ENCODE data around the gene IKZF3.

IKZF3 gene

DNA sequence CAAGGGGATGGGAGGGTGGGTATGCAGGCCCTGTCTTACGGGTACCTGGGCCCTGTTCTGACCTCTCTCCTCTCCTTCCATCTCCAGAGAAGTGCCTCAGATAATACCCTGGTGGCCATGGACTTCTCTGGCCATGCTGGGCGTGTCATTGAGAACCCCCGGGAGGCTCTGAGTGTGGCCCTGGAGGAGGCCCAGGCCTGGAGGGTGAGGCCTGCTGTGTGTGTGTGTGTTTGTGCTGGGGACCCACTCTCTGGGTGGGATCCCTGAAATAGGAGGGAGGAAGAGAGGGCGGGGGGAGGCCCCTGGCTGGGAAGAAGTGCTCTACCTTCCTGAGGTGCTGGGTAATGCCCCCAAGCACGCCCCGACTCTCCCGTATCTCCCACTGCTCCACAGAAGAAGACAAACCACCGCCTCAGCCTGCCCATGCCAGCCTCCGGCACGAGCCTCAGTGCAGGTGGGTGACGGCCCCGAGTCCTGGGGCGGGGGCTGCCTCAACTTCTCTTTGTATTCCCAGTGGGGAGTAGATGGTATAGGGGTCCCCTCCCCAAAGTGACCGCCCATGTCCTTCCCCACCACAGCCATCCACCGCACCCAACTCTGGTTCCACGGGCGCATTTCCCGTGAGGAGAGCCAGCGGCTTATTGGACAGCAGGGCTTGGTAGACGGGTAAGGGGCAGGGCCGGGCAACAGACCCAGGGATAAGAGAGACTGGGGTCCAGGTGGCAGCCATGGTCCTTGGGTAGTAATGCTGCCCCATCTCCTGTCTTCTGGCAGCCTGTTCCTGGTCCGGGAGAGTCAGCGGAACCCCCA is 118.6 kb downstream of the IKZF3 start:
- TF ChIP-seq, protein P1, sequence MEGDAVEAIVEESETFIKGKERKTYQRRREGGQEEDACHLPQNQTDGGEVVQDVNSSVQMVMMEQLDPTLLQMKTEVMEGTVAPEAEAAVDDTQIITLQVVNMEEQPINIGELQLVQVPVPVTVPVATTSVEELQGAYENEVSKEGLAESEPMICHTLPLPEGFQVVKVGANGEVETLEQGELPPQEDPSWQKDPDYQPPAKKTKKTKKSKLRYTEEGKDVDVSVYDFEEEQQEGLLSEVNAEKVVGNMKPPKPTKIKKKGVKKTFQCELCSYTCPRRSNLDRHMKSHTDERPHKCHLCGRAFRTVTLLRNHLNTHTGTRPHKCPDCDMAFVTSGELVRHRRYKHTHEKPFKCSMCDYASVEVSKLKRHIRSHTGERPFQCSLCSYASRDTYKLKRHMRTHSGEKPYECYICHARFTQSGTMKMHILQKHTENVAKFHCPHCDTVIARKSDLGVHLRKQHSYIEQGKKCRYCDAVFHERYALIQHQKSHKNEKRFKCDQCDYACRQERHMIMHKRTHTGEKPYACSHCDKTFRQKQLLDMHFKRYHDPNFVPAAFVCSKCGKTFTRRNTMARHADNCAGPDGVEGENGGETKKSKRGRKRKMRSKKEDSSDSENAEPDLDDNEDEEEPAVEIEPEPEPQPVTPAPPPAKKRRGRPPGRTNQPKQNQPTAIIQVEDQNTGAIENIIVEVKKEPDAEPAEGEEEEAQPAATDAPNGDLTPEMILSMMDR (IDR thresholded peaks at IDR 0.05; ENCODE audit: unreplicated experiment in 3 of 3): no peak

DNA sequence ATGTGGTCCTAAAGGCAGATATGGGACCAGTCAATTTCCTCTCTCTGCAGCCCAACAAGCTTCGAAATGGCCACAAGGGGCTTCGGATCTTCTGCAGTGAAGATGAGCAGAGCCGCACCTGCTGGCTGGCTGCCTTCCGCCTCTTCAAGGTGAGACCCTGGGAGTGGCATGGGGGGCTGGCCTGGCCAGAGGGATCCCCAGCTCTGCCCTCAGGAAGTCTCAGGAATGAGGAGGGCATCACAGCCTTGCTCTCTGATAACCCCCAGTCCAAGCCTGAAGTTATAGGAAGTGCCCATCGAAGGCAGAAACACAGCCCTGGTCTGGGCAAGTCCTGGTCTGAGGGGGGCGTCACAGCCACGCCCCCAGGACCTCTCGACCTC is 119.3 kb downstream of the IKZF3 start:
- Mint-ChIP-seq H3K27me3 (ENCODE audit: low read depth) (peaks cover 33% of the 10 kb centered on the region), H3K4me3 (no peak overlapping the region), H3K36me3 (ENCODE audit: low read depth) (no peaks in the 10 kb centered on the region), H3K9me3 (no peaks in the 10 kb centered on the region), H3K4me1 (peaks cover 17% of the 10 kb centered on the region), H3K27ac (no peak overlapping the region)
- TF ChIP-seq, protein P1 (IDR thresholded peaks at IDR 0.05; ENCODE audit: unreplicated experiment in 3 of 3): no peak

More for the DNA sequence above, 118.6 kb downstream of the IKZF3 start:
- Mint-ChIP-seq H3K27me3 (ENCODE audit: low read depth) (peaks cover 26% of the 10 kb centered on the region), H3K36me3 (ENCODE audit: low read depth) (no peaks in the 10 kb centered on the region), H3K9me3 (no peaks in the 10 kb centered on the region), H3K27ac (no peak overlapping the region), H3K4me3 (no peak overlapping the region), H3K4me1 (peaks cover 10% of the 10 kb centered on the region)

DNA sequence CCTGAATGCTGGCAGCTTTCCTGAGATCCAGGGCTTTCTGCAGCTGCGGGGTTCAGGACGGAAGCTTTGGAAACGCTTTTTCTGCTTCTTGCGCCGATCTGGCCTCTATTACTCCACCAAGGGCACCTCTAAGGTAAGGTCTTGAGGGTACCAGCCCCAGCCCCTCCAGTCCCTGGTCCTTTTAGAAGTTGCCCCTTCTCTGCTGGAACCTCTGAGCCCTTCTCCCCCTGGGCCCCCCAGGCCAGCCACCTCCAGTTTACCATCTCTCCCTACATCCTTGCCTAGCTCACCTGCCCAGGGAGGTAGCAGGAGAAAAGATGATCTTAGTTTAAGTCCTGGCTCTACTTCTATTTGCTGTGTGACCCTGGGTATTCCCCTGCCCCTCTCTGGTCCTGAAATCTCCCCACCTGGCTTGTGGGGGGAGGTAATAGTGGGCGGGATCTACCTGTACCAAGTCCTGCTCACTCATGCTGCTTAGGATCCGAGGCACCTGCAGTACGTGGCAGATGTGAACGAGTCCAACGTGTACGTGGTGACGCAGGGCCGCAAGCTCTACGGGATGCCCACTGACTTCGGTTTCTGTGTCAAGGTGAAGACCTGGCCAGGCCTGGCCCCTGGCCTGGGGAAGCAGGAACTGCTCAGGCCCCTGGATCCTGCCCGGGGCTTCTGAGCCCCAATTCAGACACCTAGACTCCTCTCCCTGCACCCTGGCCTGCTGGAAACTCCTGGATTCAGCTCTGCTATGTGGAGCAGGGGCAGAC is 119.9 kb downstream of the IKZF3 start:
- Mint-ChIP-seq H3K4me3 (no peak overlapping the region), H3K27me3 (ENCODE audit: low read depth) (peaks cover 39% of the 10 kb centered on the region), H3K36me3 (ENCODE audit: low read depth) (no peaks in the 10 kb centered on the region), H3K27ac (no peak overlapping the region), H3K9me3 (no peaks in the 10 kb centered on the region), H3K4me1 (peaks cover 21% of the 10 kb centered on the region)
- TF ChIP-seq, protein P1 (IDR thresholded peaks at IDR 0.05; ENCODE audit: unreplicated experiment in 3 of 3): no peak

DNA sequence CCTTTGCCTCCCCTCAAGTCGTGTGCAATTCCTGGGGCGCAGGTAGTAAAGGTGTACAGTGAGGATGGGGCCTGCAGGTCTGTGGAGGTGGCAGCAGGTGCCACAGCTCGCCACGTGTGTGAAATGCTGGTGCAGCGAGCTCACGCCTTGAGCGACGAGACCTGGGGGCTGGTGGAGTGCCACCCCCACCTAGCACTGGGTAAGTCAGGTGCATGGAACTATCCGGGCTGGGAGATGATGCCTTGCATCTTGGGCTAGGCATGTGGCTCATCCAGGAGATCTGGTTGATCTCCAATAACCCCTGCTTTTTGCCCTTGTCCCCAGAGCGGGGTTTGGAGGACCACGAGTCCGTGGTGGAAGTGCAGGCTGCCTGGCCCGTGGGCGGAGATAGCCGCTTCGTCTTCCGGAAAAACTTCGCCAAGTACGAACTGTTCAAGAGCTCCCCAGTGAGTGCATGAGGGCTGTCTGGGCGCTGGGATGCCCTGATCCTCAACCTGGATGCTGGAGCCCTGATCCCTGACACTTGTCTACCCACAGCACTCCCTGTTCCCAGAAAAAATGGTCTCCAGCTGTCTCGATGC is 121.2 kb downstream of the IKZF3 start:
- Mint-ChIP-seq H3K27ac (no peak overlapping the region), H3K4me3 (no peak overlapping the region), H3K27me3 (ENCODE audit: low read depth) (peaks cover 50% of the 10 kb centered on the region), H3K9me3 (no peaks in the 10 kb centered on the region), H3K4me1 (peaks cover 25% of the 10 kb centered on the region), H3K36me3 (ENCODE audit: low read depth) (no peaks in the 10 kb centered on the region)
- TF ChIP-seq, protein P1 (IDR thresholded peaks at IDR 0.05; ENCODE audit: unreplicated experiment in 3 of 3): no peak

DNA sequence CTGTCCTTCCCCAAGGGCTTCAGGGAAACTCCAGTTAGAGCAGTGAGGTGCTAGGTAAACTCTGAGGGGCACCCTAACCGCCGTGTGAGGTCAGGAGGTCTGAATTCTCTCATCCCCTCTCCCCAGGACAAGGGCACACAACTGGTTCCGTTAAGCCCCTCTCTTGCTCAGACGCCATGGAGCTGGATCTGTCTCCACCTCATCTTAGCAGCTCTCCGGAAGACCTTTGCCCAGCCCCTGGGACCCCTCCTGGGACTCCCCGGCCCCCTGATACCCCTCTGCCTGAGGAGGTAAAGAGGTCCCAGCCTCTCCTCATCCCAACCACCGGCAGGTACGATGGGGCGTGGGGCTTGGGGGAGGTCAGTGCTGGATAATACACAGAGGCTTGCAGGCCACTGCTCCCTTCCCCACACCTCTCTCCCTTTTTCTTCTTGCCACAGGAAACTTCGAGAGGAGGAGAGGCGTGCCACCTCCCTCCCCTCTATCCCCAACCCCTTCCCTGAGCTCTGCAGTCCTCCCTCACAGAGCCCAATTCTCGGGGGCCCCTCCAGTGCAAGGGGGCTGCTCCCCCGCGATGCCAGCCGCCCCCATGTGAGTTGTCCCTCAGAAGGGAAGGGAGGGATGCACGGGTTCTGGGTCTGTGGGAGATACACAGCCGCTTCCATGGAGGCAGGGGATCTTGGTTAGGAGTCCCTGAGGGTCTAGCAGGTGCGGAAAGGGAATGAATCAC is 121.8 kb downstream of the IKZF3 start:
- TF ChIP-seq, protein P1 (IDR thresholded peaks at IDR 0.05; ENCODE audit: unreplicated experiment in 3 of 3): no peak
- H3K27me3 Mint-ChIP-seq (ENCODE audit: low read depth): peaks cover 56% of the 10 kb centered on the region
- no peaks in the 10 kb centered on the region for H3K9me3 Mint-ChIP-seq
- no peak overlapping the region for H3K27ac Mint-ChIP-seq
- no peak overlapping the region for H3K4me3 Mint-ChIP-seq
- H3K4me1 Mint-ChIP-seq: peaks cover 24% of the 10 kb centered on the region
- H3K36me3 Mint-ChIP-seq (ENCODE audit: low read depth): no peaks in the 10 kb centered on the region

All from nephron (organoid).